Measurements from ENCODE around the gene WBP1. TPM values are rescaled to one million over a fixed set of nuclear protein-coding genes. Genes with fewer than 3 reads are reported as not detected.

WBP1 gene
- total and polyA plus RNA-seq, 7 experiments from 2014 or later = 33.3 to 127 (median 58.9) TPM

- Histone ChIP-seq H3K27ac (ENCODE audit: low read depth, low read length) (no peak overlapping the region), H3K4me3 (ENCODE audit: low read length) (no peak overlapping the region), H3K9me3 (ENCODE audit: control insufficient read depth in 2 of 3, low read length in 3 of 3) (no peaks in the 10 kb centered on the region), H3K27me3 (ENCODE audit: control insufficient read depth in 2 of 2, insufficient read depth in 2 of 2, low read length in 2 of 2) (peaks cover 0 to 4% of the 10 kb centered on the region in 2 donors), H3K4me1 (ENCODE audit: control insufficient read depth in 2 of 2, insufficient read depth in 2 of 2, low read length in 2 of 2) (peaks cover 0 to 4% of the 10 kb centered on the region in 2 donors), H3K36me3 (ENCODE audit: control insufficient read depth in 2 of 3, insufficient read depth in 3 of 3, low read length in 3 of 3) (no peaks in the 10 kb centered on the region)
- Mint-ChIP-seq H3K4me3 (no peak overlapping the region), H3K27me3 (peaks cover 6 to 32% (median 20%) of the 10 kb centered on the region in 5 donors), H3K36me3 (no peaks in the 10 kb centered on the region), H3K9me3 (no peaks in the 10 kb centered on the region), H3K27ac (no peak overlapping the region), H3K4me1 (peaks cover 0 to 16% (median 9%) of the 10 kb centered on the region in 7 donors)
- CTCF ChIA-PET = no interaction called here
- ATAC-seq (no peak), DNase-seq (no peak)
- intact Hi-C loops (cut with micrococcal nuclease) = no loop called here
- POLR2A ChIA-PET = no interaction called here
Observed at GRCh38 chr2:74436111-74436805, 22.0 kb upstream of the WBP1 start.

- ATAC-seq = no peak
- intact Hi-C loops (cut with micrococcal nuclease) = no loop called here
Observed at GRCh38 chr2:74436848-74437695, 21.2 kb upstream of the WBP1 start.

GRCh38 chr2:74438248-74438647, 20.0 kb upstream of the WBP1 start:
- H3K4me3 Mint-ChIP-seq = peak overlapping the region in 1 of 10 donors; percentile 4
- peaks cover 0 to 3% (median 0%) of the 10 kb centered on the region in 5 donors for H3K36me3 Mint-ChIP-seq
- no peak for DNase-seq
- Histone ChIP-seq H3K4me1 (ENCODE audit: control insufficient read depth in 2 of 2, insufficient read depth in 2 of 2, low read length in 2 of 2) (peaks cover 0 to 8% of the 10 kb centered on the region in 2 donors), H3K4me3 (ENCODE audit: low read length) (no peak overlapping the region), H3K27me3 (ENCODE audit: control insufficient read depth in 2 of 2, insufficient read depth in 2 of 2, low read length in 2 of 2) (peaks cover 0 to 13% of the 10 kb centered on the region in 2 donors), H3K36me3 (ENCODE audit: control insufficient read depth in 2 of 3, insufficient read depth in 3 of 3, low read length in 3 of 3) (no peaks in the 10 kb centered on the region), H3K9me3 (ENCODE audit: control insufficient read depth in 2 of 3, low read length in 3 of 3) (no peaks in the 10 kb centered on the region), H3K27ac (ENCODE audit: low read depth, low read length) (no peak overlapping the region)
- H3K27ac Mint-ChIP-seq = no peak overlapping the region
- ChIA-PET POLR2A (no interaction called here), CTCF (no interaction called here)
- no peak for ATAC-seq
- H3K4me1 Mint-ChIP-seq = peaks cover 0 to 20% (median 12%) of the 10 kb centered on the region in 7 donors
- peaks cover 14 to 43% (median 26%) of the 10 kb centered on the region in 5 donors for H3K27me3 Mint-ChIP-seq
- intact Hi-C loops (cut with micrococcal nuclease) = no loop called here
- peaks cover 0 to 1% (median 0%) of the 10 kb centered on the region in 11 donors for H3K9me3 Mint-ChIP-seq

More at GRCh38 chr2:74436848-74437695, 21.2 kb upstream of the WBP1 start:
- H3K27ac Mint-ChIP-seq = no peak overlapping the region
- H3K27ac ChIP-seq (ENCODE audit: low read depth, low read length) = no peak overlapping the region
- H3K4me1 Mint-ChIP-seq = peaks cover 0 to 16% (median 10%) of the 10 kb centered on the region in 7 donors
- H3K4me1 ChIP-seq (ENCODE audit: control insufficient read depth in 2 of 2, insufficient read depth in 2 of 2, low read length in 2 of 2) = peaks cover 0 to 8% of the 10 kb centered on the region in 2 donors
- CTCF ChIA-PET = no interaction called here
- no peak overlapping the region for H3K4me3 ChIP-seq (ENCODE audit: low read length)
- H3K27me3 Mint-ChIP-seq = peaks cover 6 to 34% (median 20%) of the 10 kb centered on the region in 5 donors
- no peaks in the 10 kb centered on the region for H3K36me3 ChIP-seq (ENCODE audit: control insufficient read depth in 2 of 3, insufficient read depth in 3 of 3, low read length in 3 of 3)
- no peaks in the 10 kb centered on the region for H3K9me3 Mint-ChIP-seq
- H3K4me3 Mint-ChIP-seq = no peak overlapping the region
- peaks cover 0 to 9% of the 10 kb centered on the region in 2 donors for H3K27me3 ChIP-seq (ENCODE audit: control insufficient read depth in 2 of 2, insufficient read depth in 2 of 2, low read length in 2 of 2)
- POLR2A ChIA-PET = no interaction called here
- no peaks in the 10 kb centered on the region for H3K9me3 ChIP-seq (ENCODE audit: control insufficient read depth in 2 of 3, low read length in 3 of 3)
- DNase-seq = no peak
- no peaks in the 10 kb centered on the region for H3K36me3 Mint-ChIP-seq

GRCh38 chr2:74439373-74439772, 18.9 kb upstream of the WBP1 start:
- ATAC-seq (no peak), DNase-seq (no peak)
- Histone ChIP-seq H3K9me3 (ENCODE audit: control insufficient read depth in 2 of 3, low read length in 3 of 3) (no peaks in the 10 kb centered on the region), H3K36me3 (ENCODE audit: control insufficient read depth in 2 of 3, insufficient read depth in 3 of 3, low read length in 3 of 3) (no peaks in the 10 kb centered on the region), H3K27ac (ENCODE audit: low read depth, low read length) (no peak overlapping the region), H3K4me3 (ENCODE audit: low read length) (no peak overlapping the region), H3K27me3 (ENCODE audit: control insufficient read depth in 2 of 2, insufficient read depth in 2 of 2, low read length in 2 of 2) (peaks cover 0 to 13% of the 10 kb centered on the region in 2 donors), H3K4me1 (ENCODE audit: control insufficient read depth in 2 of 2, insufficient read depth in 2 of 2, low read length in 2 of 2) (peaks cover 0 to 8% of the 10 kb centered on the region in 2 donors)
- Mint-ChIP-seq H3K9me3 (peaks cover 0 to 1% (median 0%) of the 10 kb centered on the region in 11 donors), H3K27ac (no peak overlapping the region), H3K4me1 (peaks cover 0 to 20% (median 12%) of the 10 kb centered on the region in 7 donors), H3K36me3 (peaks cover 0 to 3% (median 0%) of the 10 kb centered on the region in 5 donors), H3K27me3 (peaks cover 19 to 52% (median 26%) of the 10 kb centered on the region in 5 donors), H3K4me3 (peak overlapping the region in 2 of 10 donors; percentile 74 to 83)
- intact Hi-C loops (cut with micrococcal nuclease) = no loop called here
- POLR2A ChIA-PET = no interaction called here
- CTCF ChIA-PET = no interaction called here

- no peak overlapping the region for H3K27ac Mint-ChIP-seq
- POLR2A ChIA-PET = no interaction called here
- Histone ChIP-seq H3K4me1 (ENCODE audit: control insufficient read depth in 2 of 2, insufficient read depth in 2 of 2, low read length in 2 of 2) (peaks cover 0 to 8% of the 10 kb centered on the region in 2 donors), H3K27ac (ENCODE audit: low read depth, low read length) (no peak overlapping the region), H3K36me3 (ENCODE audit: control insufficient read depth in 2 of 3, insufficient read depth in 3 of 3, low read length in 3 of 3) (no peaks in the 10 kb centered on the region), H3K9me3 (ENCODE audit: control insufficient read depth in 2 of 3, low read length in 3 of 3) (no peaks in the 10 kb centered on the region), H3K4me3 (ENCODE audit: low read length) (no peak overlapping the region), H3K27me3 (ENCODE audit: control insufficient read depth in 2 of 2, insufficient read depth in 2 of 2, low read length in 2 of 2) (peaks cover 0 to 13% of the 10 kb centered on the region in 2 donors)
- CTCF ChIA-PET = no interaction called here
- peaks cover 0 to 3% (median 0%) of the 10 kb centered on the region in 5 donors for H3K36me3 Mint-ChIP-seq
- DNase-seq (no peak), ATAC-seq (no peak)
- H3K4me1 Mint-ChIP-seq = peaks cover 0 to 20% (median 12%) of the 10 kb centered on the region in 7 donors
- peaks cover 19 to 57% (median 29%) of the 10 kb centered on the region in 5 donors for H3K27me3 Mint-ChIP-seq
- H3K4me3 Mint-ChIP-seq = peak overlapping the region in 8 of 10 donors; percentile 34 to 83 (median 64)
- intact Hi-C loops (cut with micrococcal nuclease) = loop anchor here (2.0 kb wide), 2 partner anchors 15 to 17 kb away; partner anchors contain the start of gene INO80B (in 1 of the 2)
- H3K9me3 Mint-ChIP-seq = peaks cover 0 to 1% (median 0%) of the 10 kb centered on the region in 11 donors
Observed at GRCh38 chr2:74439803-74440377, 18.3 kb upstream of the WBP1 start.

- Histone ChIP-seq H3K36me3 (ENCODE audit: control insufficient read depth in 2 of 3, insufficient read depth in 3 of 3, low read length in 3 of 3) (no peaks in the 10 kb centered on the region), H3K9me3 (ENCODE audit: control insufficient read depth in 2 of 3, low read length in 3 of 3) (no peaks in the 10 kb centered on the region), H3K27me3 (ENCODE audit: control insufficient read depth in 2 of 2, insufficient read depth in 2 of 2, low read length in 2 of 2) (peaks cover 0 to 13% of the 10 kb centered on the region in 2 donors), H3K4me1 (ENCODE audit: control insufficient read depth in 2 of 2, insufficient read depth in 2 of 2, low read length in 2 of 2) (peaks cover 0 to 8% of the 10 kb centered on the region in 2 donors), H3K27ac (ENCODE audit: low read depth, low read length) (no peak overlapping the region), H3K4me3 (ENCODE audit: low read length) (no peak overlapping the region)
- peaks cover 19 to 61% (median 30%) of the 10 kb centered on the region in 5 donors for H3K27me3 Mint-ChIP-seq
- DNase-seq (peak in 1 of 9 donors; percentile 61), ATAC-seq (peak; percentile 84)
- POLR2A ChIA-PET = no interaction called here
- peaks cover 0 to 20% (median 12%) of the 10 kb centered on the region in 7 donors for H3K4me1 Mint-ChIP-seq
- intact Hi-C loops (cut with micrococcal nuclease) = loop anchor here (2.0 kb wide), 2 partner anchors 14 to 18 kb away; partner anchors contain the start of gene INO80B (in 1 of the 2)
- H3K4me3 Mint-ChIP-seq = peak overlapping the region; percentile 34 to 83 (median 67)
- CTCF ChIA-PET = no interaction called here
- H3K9me3 Mint-ChIP-seq = peaks cover 0 to 1% (median 0%) of the 10 kb centered on the region in 11 donors
- H3K36me3 Mint-ChIP-seq = peaks cover 0 to 3% (median 0%) of the 10 kb centered on the region in 5 donors
- H3K27ac Mint-ChIP-seq = no peak overlapping the region
Observed at GRCh38 chr2:74440378-74441169, 17.7 kb upstream of the WBP1 start.

Measured in naive thymus-derived CD4-positive, alpha-beta T cell (primary cell).